Uterus (tissue), 4 donors: ENCODE results near the gene TNPO2. TPM values are rescaled to one million over a fixed set of nuclear protein-coding genes. Genes with fewer than 3 reads are reported as not detected.
A peak's percentile ranks its signal among the peaks of the same experiment; 100 is the strongest.
"Not testable (repeated sequence)": the region's sequence is repeated elsewhere in the genome, so short reads cannot be mapped to it uniquely, and the experiment has no call there.

Experiments used
- DNase-seq, 2 donors: peaks; one replicate each; pipeline ENCODE4 v3.0.0-alpha.2; 2019 to 2020
- H3K27ac ChIP-seq, 2 donors: fragments of 200-600 bp; sonication (generic); 1 replicate in 1 of 2; 2 replicates in 1 of 2; pipeline ENCODE4 v1.5.1; 2016 to 2018
- H3K27me3 ChIP-seq, 2 donors: fragments of 200-600 bp; sonication (generic); one replicate each; pipeline ENCODE4 v1.5.1; 2018 to 2019; ENCODE audit warnings: control low read depth in 1 of 2
- H3K36me3 ChIP-seq, 2 donors: fragments of 200-600 bp; sonication (generic); one replicate each; pipeline ENCODE4 v1.5.1; 2019; ENCODE audit warnings: control low read depth in 1 of 2
- H3K4me1 ChIP-seq, 2 donors: fragments of 200-600 bp; sonication (generic); one replicate each; pipeline ENCODE4 v1.5.1; 2018 to 2019; ENCODE audit warnings: control low read depth in 1 of 2
- H3K4me3 ChIP-seq, 2 donors: fragments of 200-600 bp; sonication (generic); 1 replicate in 1 of 2; 2 replicates in 1 of 2; pipeline ENCODE4 v1.5.1; 2018 to 2019; ENCODE audit warnings: mild to moderate bottlenecking in 1 of 2
- H3K9me3 ChIP-seq, 2 donors: fragments of 200-600 bp; sonication (generic); one replicate each; pipeline ENCODE4 v1.5.1; 2019; ENCODE audit warnings: control low read depth in 1 of 2
- POLR2A ChIP-seq, 2 donors: fragments of 450-650 bp; IDR thresholded peaks; one replicate each; pipeline ENCODE4 v1.6.1; 2016; ENCODE audit warnings: antibody characterized with exemption in 2 of 2, mild to moderate bottlenecking in 1 of 2, moderate library complexity in 1 of 2
- intact Hi-C: fragments of 100-400 bp; cut with DNase I; formaldehyde crosslinking; loops from one replicate; pipeline ENCODE4 v1.15.1; 2023; ENCODE audit warnings: low total_unique reads
- total RNA-seq, 4 donors: library from RNA; depleted of rRNA in 3 of 4; stranded (reverse); fragments of >200 nt in 3 of 4; gene quantifications; one replicate each; pipeline versions ENCODE4 v1.1.0 to v1.2.4, GENCODE V29; 2014 to 2023
- TF ChIP-seq, protein P1 (sequence below), 4 experiments: fragments of 200-600 bp in 2 of 4; fragments of 450-650 bp in 2 of 4; sonication (generic) in 2 of 4; IDR thresholded peaks; one replicate each; pipeline ENCODE4 v1.5.1; 2016 to 2019; ENCODE audit warnings: antibody characterized with exemption in 4 of 4, mild to moderate bottlenecking in 2 of 4, moderate library complexity in 1 of 4
- donor health status: DM: yes; HTN: yes; CAD: no.

TNPO2 gene
- total RNA-seq, 4 donors from 2014 or later = 29.7 to 92.9 (median 71.2) TPM

GRCh38 chr19:12730064-12730463 is 6.3 kb upstream of the TNPO2 start:
- intact Hi-C loops = no loop called here
- peaks cover 8 to 15% of the 10 kb centered on the region in 2 donors for H3K4me1 ChIP-seq
- no peaks in the 10 kb centered on the region for H3K36me3 ChIP-seq
- no peak for DNase-seq
- no peaks in the 10 kb centered on the region for H3K9me3 ChIP-seq
- no peak overlapping the region for H3K27ac ChIP-seq
- no peaks in the 10 kb centered on the region for H3K27me3 ChIP-seq
- no peak for TF ChIP-seq POLR2A (IDR thresholded peaks at IDR 0.05)
- TF ChIP-seq, protein P1, sequence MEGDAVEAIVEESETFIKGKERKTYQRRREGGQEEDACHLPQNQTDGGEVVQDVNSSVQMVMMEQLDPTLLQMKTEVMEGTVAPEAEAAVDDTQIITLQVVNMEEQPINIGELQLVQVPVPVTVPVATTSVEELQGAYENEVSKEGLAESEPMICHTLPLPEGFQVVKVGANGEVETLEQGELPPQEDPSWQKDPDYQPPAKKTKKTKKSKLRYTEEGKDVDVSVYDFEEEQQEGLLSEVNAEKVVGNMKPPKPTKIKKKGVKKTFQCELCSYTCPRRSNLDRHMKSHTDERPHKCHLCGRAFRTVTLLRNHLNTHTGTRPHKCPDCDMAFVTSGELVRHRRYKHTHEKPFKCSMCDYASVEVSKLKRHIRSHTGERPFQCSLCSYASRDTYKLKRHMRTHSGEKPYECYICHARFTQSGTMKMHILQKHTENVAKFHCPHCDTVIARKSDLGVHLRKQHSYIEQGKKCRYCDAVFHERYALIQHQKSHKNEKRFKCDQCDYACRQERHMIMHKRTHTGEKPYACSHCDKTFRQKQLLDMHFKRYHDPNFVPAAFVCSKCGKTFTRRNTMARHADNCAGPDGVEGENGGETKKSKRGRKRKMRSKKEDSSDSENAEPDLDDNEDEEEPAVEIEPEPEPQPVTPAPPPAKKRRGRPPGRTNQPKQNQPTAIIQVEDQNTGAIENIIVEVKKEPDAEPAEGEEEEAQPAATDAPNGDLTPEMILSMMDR (IDR thresholded peaks at IDR 0.05) = no peak
- H3K4me3 ChIP-seq = no peak overlapping the region

DNA sequence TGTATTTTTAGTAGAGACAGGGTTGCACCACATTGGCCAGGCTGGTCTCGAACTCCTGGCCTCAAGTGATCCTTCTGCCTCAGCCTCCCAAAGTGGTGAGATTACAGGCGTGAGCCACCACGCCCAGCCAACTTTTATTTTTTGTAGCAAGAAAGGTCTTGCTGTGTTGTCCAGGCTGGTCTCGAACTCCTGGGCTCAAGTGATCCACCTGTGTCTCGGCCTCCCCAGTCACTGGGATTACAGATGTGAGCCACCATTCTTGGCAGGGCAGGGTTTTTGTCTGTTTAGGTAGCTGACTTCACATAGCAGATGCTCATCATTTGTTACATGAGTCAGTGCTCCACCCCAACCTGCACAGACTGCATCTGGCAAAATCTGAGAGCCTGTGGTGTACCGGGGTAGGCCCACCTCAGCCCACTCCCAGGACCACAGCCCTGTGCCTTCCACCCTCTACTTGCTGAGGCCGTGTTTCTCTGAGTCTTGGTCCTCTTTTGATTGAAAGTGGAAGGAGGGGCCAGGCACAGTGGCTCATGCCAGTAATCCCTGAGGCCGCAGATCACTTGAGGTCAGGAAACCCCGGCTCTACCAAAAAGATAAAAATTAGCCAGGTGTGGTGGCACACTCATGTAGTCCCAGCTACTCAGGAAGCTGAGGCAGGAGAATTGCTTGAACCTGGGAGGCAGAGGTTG is 4.2 kb upstream of the TNPO2 start:
- Histone ChIP-seq H3K4me3 (no peak overlapping the region), H3K36me3 (no peaks in the 10 kb centered on the region), H3K27ac (no peak overlapping the region), H3K9me3 (no peaks in the 10 kb centered on the region), H3K27me3 (no peaks in the 10 kb centered on the region), H3K4me1 (peaks cover 3 to 8% of the 10 kb centered on the region in 2 donors)
- DNase-seq = no peak
- intact Hi-C loops = no loop called here
- TF ChIP-seq POLR2A (IDR thresholded peaks at IDR 0.05) = no peak

DNA sequence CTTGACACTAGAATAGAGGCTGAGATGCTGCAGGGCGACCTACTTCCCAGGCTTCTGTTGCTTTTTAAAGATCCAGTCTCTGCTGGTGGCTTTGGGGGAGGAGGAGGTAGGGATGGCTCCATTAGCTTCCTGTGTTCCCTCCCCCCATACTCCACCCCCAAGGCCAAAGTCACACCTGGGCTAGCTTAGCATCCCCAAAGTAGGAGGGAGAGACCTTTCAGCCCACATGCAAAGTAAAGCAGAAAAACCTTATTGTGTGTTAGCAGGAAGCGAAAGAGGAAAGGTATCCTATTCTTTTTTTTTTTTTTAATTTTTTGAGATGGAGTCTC is 3.2 kb upstream of the TNPO2 start:
- Histone ChIP-seq H3K27me3 (no peaks in the 10 kb centered on the region), H3K36me3 (no peaks in the 10 kb centered on the region), H3K27ac (no peak overlapping the region), H3K4me3 (no peak overlapping the region), H3K9me3 (no peaks in the 10 kb centered on the region), H3K4me1 (no peaks in the 10 kb centered on the region)
- TF ChIP-seq, protein P1 (IDR thresholded peaks at IDR 0.05) = no peak
- intact Hi-C loops = no loop called here
- no peak for DNase-seq

GRCh38 chr19:12725612-12726011 is 1.9 kb upstream of the TNPO2 start:
- intact Hi-C loops = not testable (repeated sequence)

GRCh38 chr19:12723381-12723640 is 421 bp downstream of the TNPO2 start:
- no peak for TF ChIP-seq POLR2A (IDR thresholded peaks at IDR 0.05)
- TF ChIP-seq, protein P1 (IDR thresholded peaks at IDR 0.05) = no peak
- no peak for DNase-seq
- H3K36me3 ChIP-seq = no peaks in the 10 kb centered on the region
- peaks cover 4 to 5% of the 10 kb centered on the region in 2 donors for H3K4me1 ChIP-seq
- H3K27ac ChIP-seq = peak overlapping the region; percentile 98
- H3K4me3 ChIP-seq = peak overlapping the region; percentile 71 to 86
- no peaks in the 10 kb centered on the region for H3K9me3 ChIP-seq
- no peaks in the 10 kb centered on the region for H3K27me3 ChIP-seq
- intact Hi-C loops = no loop called here

More at GRCh38 chr19:12725612-12726011, 1.9 kb upstream of the TNPO2 start:
- not testable (repeated sequence) for H3K4me3 ChIP-seq, DNase-seq, H3K27ac ChIP-seq, H3K9me3 ChIP-seq, H3K27me3 ChIP-seq, H3K36me3 ChIP-seq, H3K4me1 ChIP-seq

DNA sequence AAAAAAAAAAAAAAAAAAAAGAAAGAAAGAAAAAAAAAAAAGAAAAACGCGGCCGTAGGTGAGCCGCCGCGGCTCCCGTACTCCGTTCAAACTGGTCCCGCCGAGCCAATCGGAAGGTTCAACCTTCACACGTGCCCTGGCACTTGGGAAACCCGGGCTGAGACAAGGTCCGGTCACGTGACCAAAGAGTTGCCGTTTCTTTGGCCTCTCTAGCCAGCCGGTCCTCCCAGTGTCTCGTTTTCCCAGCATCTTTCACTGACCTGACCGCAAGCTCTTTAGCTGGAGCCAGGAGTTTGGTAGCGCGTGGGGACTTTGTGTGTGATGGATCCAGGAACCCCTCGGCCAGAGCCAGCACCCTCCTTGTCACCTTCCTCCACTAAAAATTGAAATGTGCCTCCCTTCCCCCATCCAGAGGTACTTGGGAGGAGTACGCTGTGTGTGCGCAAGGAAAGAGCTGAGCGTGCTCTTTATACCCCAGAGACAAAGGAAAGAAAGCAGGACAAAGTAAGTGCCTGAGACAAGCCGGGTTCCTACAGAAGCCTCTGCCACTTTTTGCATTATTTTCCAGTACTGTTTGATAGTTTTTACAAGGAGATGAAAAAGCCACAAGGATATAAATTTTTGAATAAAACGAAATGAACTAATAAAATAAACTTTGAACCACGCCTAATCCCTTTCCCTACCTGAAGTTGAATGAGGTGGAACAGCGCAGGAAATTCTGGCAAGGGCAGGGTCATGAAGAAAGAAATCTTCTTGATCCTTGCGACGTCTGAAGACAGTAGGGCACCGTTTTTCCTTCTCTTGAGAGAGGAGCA is 959 bp downstream of the TNPO2 start:
- no peaks in the 10 kb centered on the region for H3K27me3 ChIP-seq
- peak overlapping the region; percentile 71 to 86 for H3K4me3 ChIP-seq
- H3K4me1 ChIP-seq = peaks cover 4 to 5% of the 10 kb centered on the region in 2 donors
- H3K36me3 ChIP-seq = no peaks in the 10 kb centered on the region
- intact Hi-C loops = no loop called here
- TF ChIP-seq, protein P1 (IDR thresholded peaks at IDR 0.05) = peak in 1 of 4 experiments; percentile 23
- peak in 1 of 2 donors; percentile 42 for TF ChIP-seq POLR2A (IDR thresholded peaks at IDR 0.05)
- H3K27ac ChIP-seq = peak overlapping the region; percentile 98
- H3K9me3 ChIP-seq = no peaks in the 10 kb centered on the region
- peak; percentile 94 to 99 for DNase-seq
